ENCODE data around the gene JMY. TPM values are rescaled to one million over a fixed set of nuclear protein-coding genes. Genes with fewer than 3 reads are reported as not detected.

JMY gene
- polyA plus RNA-seq, 1 of the 3 experiments (the other 2 are of a cell fraction): 1.7 TPM

- TF ChIP-seq YY1 (IDR thresholded peaks at IDR 0.05; ENCODE audit: low read depth) (no peak), MXI1 (IDR thresholded peaks at IDR 0.05; ENCODE audit: low read depth, low read length) (no peak)
Measured at GRCh38 chr5:79261897-79262296, 26.0 kb downstream of the JMY start (continued).

GRCh38 chr5:79263290-79263689 is 27.4 kb downstream of the JMY start:
- Histone ChIP-seq H3K36me3 (replicated peaks in 1 of 2; ENCODE audit: control insufficient read depth in 1 of 2, insufficient read depth in 2 of 2, low read length in 1 of 2) (no peaks in the 10 kb centered on the region), H3K79me2 (ENCODE audit: insufficient read depth) (no peaks in the 10 kb centered on the region; the same call in 1 of the 2 replicates), H3F3A (replicated peaks; ENCODE audit: insufficient read depth) (no peaks in the 10 kb centered on the region), H3K9me2 (no peaks in the 10 kb centered on the region), H4K20me1 (ENCODE audit: insufficient read depth) (0 out of 2 replicates have a peak, but pooled peaks cover 3% of the 10 kb centered on the region), H3K9ac (no peak overlapping the region), H3K4me1 (ENCODE audit: control insufficient read depth in 1 of 2, insufficient read depth in 2 of 2, low read depth in 1 of 2, low read length in 1 of 2) (no peaks in the 10 kb centered on the region), H3K4me3 (ENCODE audit: low read depth in 2 of 2, low read length in 1 of 2) (no peak overlapping the region), H3K4me2 (no peak overlapping the region), H2AFZ (ENCODE audit: low read depth) (no peak overlapping the region), H3K27ac (ENCODE audit: low read depth in 2 of 2, low read length in 1 of 2) (no peak overlapping the region), H3K27me3 (ENCODE audit: insufficient read depth) (no peaks in the 10 kb centered on the region), H3K9me3 (no peaks in the 10 kb centered on the region)
- CTCF ChIA-PET: interaction anchor here (1.1 kb wide), 1 partner anchor 238 kb away, joined by 3 read pairs; no protein-coding TSS in a partner anchor
- TF ChIP-seq JUND (IDR thresholded peaks at IDR 0.05): no peak
- TF ChIP-seq TEAD4 (IDR thresholded peaks at IDR 0.05; ENCODE audit: borderline replicate concordance, insufficient read depth): no peak
- TF ChIP-seq RCOR1 (IDR thresholded peaks at IDR 0.05; ENCODE audit: low read length): no peak
- no peak for TF ChIP-seq EZH2phosphoT487 (IDR thresholded peaks at IDR 0.05; ENCODE audit: borderline replicate concordance, low read depth)
- TF ChIP-seq GABPA (IDR thresholded peaks at IDR 0.05; ENCODE audit: low read depth): no peak
- 98% methylated on average over 7 of the region's 7 CpGs for WGBS (ENCODE audit: low lambda C conversion rate)
- POLR2A ChIA-PET: no interaction called here
- DNase-seq: no peak

DNA sequence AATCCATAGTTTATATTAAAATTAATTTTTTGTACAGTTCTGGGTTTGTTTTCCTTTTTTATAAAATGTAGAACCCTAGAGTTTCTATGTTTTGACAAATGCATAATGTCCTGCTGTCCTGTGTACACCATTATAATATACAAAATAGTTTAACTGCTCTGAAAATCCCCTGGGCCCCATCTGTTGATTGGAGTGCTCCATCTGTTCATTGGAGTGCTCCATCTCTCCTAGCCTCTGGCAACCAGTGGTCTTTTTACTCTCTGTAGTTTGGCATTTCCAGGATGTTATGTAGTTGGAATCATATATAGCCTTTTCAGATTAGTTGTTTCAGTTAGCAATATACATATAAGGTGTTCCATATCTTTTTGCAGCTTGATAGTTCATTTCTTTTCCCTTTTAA is 31.2 kb downstream of the JMY start:
- Histone ChIP-seq H4K20me1 (ENCODE audit: insufficient read depth) (0 out of 2 replicates have a peak, but pooled peaks cover 3% of the 10 kb centered on the region), H3K27me3 (ENCODE audit: insufficient read depth) (no peaks in the 10 kb centered on the region), H3F3A (replicated peaks; ENCODE audit: insufficient read depth) (no peaks in the 10 kb centered on the region), H3K27ac (ENCODE audit: low read depth in 2 of 2, low read length in 1 of 2) (no peak overlapping the region), H3K4me2 (no peak overlapping the region), H3K4me1 (ENCODE audit: control insufficient read depth in 1 of 2, insufficient read depth in 2 of 2, low read depth in 1 of 2, low read length in 1 of 2) (no peaks in the 10 kb centered on the region), H3K79me2 (ENCODE audit: insufficient read depth) (no peaks in the 10 kb centered on the region; the same call in 1 of the 2 replicates), H3K4me3 (ENCODE audit: low read depth in 2 of 2, low read length in 1 of 2) (no peak overlapping the region), H2AFZ (ENCODE audit: low read depth) (no peak overlapping the region), H3K9me2 (no peaks in the 10 kb centered on the region), H3K36me3 (replicated peaks in 1 of 2; ENCODE audit: control insufficient read depth in 1 of 2, insufficient read depth in 2 of 2, low read length in 1 of 2) (no peaks in the 10 kb centered on the region), H3K9me3 (no peaks in the 10 kb centered on the region), H3K9ac (no peak overlapping the region)
- POLR2A ChIA-PET: no interaction called here
- CTCF ChIA-PET: no interaction called here
- TF ChIP-seq ELF1 (IDR thresholded peaks at IDR 0.05) (no peak), SIN3A (IDR thresholded peaks at IDR 0.05; ENCODE audit: borderline replicate concordance, low read depth, low read length) (no peak), EZH2phosphoT487 (IDR thresholded peaks at IDR 0.05; ENCODE audit: borderline replicate concordance, low read depth) (no peak), POLR2AphosphoS5 (IDR thresholded peaks at IDR 0.05; ENCODE audit: low read depth, low read length) (no peak), JUND (IDR thresholded peaks at IDR 0.05) (no peak), EP300 (IDR thresholded peaks at IDR 0.05; ENCODE audit: borderline replicate concordance in 1 of 2, low read depth in 1 of 2, low read length in 1 of 2) (no peak), GABPA (IDR thresholded peaks at IDR 0.05; ENCODE audit: low read depth) (no peak), RFX5 (IDR thresholded peaks at IDR 0.05; ENCODE audit: low read length) (no peak), USF2 (IDR thresholded peaks at IDR 0.05; ENCODE audit: borderline replicate concordance, low read depth, low read length) (no peak), YY1 (IDR thresholded peaks at IDR 0.05; ENCODE audit: low read depth) (no peak), TEAD4 (IDR thresholded peaks at IDR 0.05; ENCODE audit: borderline replicate concordance, insufficient read depth) (no peak), RXRA (IDR thresholded peaks at IDR 0.05; ENCODE audit: borderline replicate concordance, low read depth) (no peak), MEF2A (IDR thresholded peaks at IDR 0.05; ENCODE audit: borderline replicate concordance, low read depth) (no peak), GATA2 (CRISPR knock-in tag; IDR thresholded peaks at IDR 0.05) (no peak)
- TF ChIP-seq, protein P1, sequence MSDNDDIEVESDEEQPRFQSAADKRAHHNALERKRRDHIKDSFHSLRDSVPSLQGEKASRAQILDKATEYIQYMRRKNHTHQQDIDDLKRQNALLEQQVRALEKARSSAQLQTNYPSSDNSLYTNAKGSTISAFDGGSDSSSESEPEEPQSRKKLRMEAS (IDR thresholded peaks at IDR 0.05; ENCODE audit: low read depth): no peak
- TF ChIP-seq, protein P2, sequence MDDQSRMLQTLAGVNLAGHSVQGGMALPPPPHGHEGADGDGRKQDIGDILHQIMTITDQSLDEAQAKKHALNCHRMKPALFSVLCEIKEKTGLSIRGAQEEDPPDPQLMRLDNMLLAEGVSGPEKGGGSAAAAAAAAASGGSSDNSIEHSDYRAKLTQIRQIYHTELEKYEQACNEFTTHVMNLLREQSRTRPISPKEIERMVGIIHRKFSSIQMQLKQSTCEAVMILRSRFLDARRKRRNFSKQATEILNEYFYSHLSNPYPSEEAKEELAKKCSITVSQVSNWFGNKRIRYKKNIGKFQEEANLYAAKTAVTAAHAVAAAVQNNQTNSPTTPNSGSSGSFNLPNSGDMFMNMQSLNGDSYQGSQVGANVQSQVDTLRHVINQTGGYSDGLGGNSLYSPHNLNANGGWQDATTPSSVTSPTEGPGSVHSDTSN (IDR thresholded peaks at IDR 0.05): no peak
- DNase-seq: no peak
